PFSK-1 (cell line): ENCODE results near the gene ACOXL.

Source experiments
- FOXP2 ChIP-seq: optimal IDR thresholded peaks from 2 replicates; pipeline ENCODE3; 2011; ENCODE audit warnings: borderline replicate concordance, control low read depth, inconsistent platforms; ENCODE audit not compliant: insufficient read depth; ENCODE audit errors: extremely low read length, extremely low read depth
- POLR2AphosphoS5 ChIP-seq: IDR thresholded peaks from 2 replicates; pipeline ENCODE4 v1.6.1; 2012; ENCODE audit warnings: low read depth, mild to moderate bottlenecking, control low read depth, low read length, moderate library complexity
- REST ChIP-seq, 2 experiments: IDR thresholded peaks; 2 replicates each; pipeline versions ENCODE4 v1.6.1 to v1.8.0; 2011 to 2012; ENCODE audit warnings: low read depth in 2 of 2, low read length in 2 of 2, control low read depth in 1 of 2, inconsistent platforms in 1 of 2, mild to moderate bottlenecking in 1 of 2, moderate library complexity in 1 of 2; ENCODE audit not compliant: insufficient read depth in 1 of 2
- SIN3A ChIP-seq: IDR thresholded peaks from 2 replicates; pipeline ENCODE4 v1.6.1; 2012; ENCODE audit warnings: mild to moderate bottlenecking, low read length, moderate library complexity, borderline replicate concordance; ENCODE audit not compliant: insufficient read depth
- TAF1 ChIP-seq: IDR thresholded peaks from 2 replicates; pipeline ENCODE4 v1.6.1; 2012; ENCODE audit warnings: low read length, control low read depth, borderline replicate concordance; ENCODE audit not compliant: insufficient read depth

The ACOXL gene

GRCh38 chr2:110777531-110778311 lies 45.3 kb downstream of the ACOXL start:
- no peak for TF ChIP-seq POLR2AphosphoS5
- TF ChIP-seq SIN3A, result no peak
- no peak for TF ChIP-seq TAF1
- TF ChIP-seq FOXP2, result no peak
- no peak for TF ChIP-seq REST (IDR thresholded peaks at IDR 0.05; ENCODE audit: insufficient read depth in 1 of 2, low read depth in 2 of 2, low read length in 2 of 2)

- no peak for TF ChIP-seq SIN3A
Observed at GRCh38 chr2:110780461-110780860, 48.1 kb downstream of the ACOXL start.

DNA sequence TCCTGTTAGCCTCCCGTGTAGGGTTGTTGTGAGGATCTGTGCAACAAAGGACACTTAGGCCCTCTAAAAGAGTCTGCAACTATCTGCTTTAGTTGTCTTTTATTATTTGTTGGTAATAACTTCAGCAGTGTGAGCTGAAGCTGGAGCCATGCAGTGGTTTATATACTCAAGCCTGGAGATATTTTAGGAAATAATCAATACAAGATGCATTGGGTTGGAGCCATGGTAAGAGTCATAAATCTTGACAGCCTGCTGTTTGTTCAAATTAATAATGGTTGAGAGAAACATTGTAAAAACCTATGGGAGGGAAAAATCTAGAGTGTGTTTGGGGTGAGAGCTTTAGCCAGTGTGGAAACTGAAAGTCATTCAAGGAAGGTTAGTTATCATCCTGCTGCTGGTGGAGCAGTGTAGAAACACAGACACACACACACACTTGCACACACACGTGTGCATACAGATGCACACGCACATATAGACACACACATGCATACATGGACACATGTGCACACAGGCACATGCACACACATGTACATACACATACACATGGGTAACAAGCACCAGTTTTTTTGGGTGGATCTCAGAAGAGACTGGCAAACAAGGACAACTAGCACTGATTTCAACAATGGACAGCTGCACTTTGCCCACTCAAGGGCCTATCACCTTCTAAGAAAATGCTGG lies 51.0 kb downstream of the ACOXL start:
- no peak for TF ChIP-seq SIN3A
- TF ChIP-seq TAF1, result no peak
- no peak for TF ChIP-seq POLR2AphosphoS5
- TF ChIP-seq REST (IDR thresholded peaks at IDR 0.05; ENCODE audit: insufficient read depth in 1 of 2, low read depth in 2 of 2, low read length in 2 of 2), result no peak
- TF ChIP-seq FOXP2, result no peak

GRCh38 chr2:110784047-110784631 lies 51.8 kb downstream of the ACOXL start:
- no peak for TF ChIP-seq REST (IDR thresholded peaks at IDR 0.05; ENCODE audit: insufficient read depth in 1 of 2, low read depth in 2 of 2, low read length in 2 of 2)
- TF ChIP-seq FOXP2, result no peak
- TF ChIP-seq TAF1, result no peak
- no peak for TF ChIP-seq POLR2AphosphoS5

DNA sequence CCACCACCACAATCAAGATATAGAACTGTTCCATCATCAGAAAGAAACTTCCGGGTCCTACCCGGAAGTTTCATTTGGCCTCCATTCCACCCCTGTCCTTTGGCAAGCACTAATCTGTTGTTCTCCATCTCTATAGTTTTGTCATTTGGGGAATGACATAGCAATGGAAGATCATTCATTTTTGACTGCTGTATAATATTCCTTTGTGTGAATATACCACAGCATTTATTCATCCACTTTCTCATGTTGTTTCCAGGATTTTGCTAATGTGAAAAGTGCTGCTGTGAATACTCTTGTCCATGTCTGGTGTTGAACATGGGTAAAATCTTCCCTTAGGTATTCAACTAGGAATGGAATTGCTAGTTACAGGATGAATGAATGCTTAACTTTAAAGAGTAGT lies 53.1 kb downstream of the ACOXL start:
- no peak for TF ChIP-seq SIN3A
- no peak for TF ChIP-seq FOXP2
- no peak for TF ChIP-seq TAF1
- TF ChIP-seq REST (IDR thresholded peaks at IDR 0.05; ENCODE audit: insufficient read depth in 1 of 2, low read depth in 2 of 2, low read length in 2 of 2), result no peak
- no peak for TF ChIP-seq POLR2AphosphoS5
